Caki2 (cell line): ENCODE measurements around the gene C4BPA. TPM values are rescaled to one million over a fixed set of nuclear protein-coding genes. Genes with fewer than 3 reads are reported as not detected.

Source experiments
- DNase-seq: peaks from one replicate; pipeline ENCODE4 v3.0.0-alpha.2; 2015; ENCODE audit warnings: low read depth
- in situ Hi-C: cut with HindIII; loops from 2 replicates; pipeline ENCODE4 v1.10.0; 2016; ENCODE audit warnings: low sequenced_read_pairs, low pct_unique_long_range_greater_than_20kb, mixed read lengths
- total RNA-seq: library from RNA; depleted of rRNA; stranded (reverse); fragments of >200 nt; shearing (Covaris generic); gene quantifications from 2 replicates; pipeline ENCODE4 v1.2.3, GENCODE V29; 2014; ENCODE audit warnings: low replicate concordance

Gene C4BPA
- total RNA-seq, 1 experiment from 2014 or later, result not detected

DNA sequence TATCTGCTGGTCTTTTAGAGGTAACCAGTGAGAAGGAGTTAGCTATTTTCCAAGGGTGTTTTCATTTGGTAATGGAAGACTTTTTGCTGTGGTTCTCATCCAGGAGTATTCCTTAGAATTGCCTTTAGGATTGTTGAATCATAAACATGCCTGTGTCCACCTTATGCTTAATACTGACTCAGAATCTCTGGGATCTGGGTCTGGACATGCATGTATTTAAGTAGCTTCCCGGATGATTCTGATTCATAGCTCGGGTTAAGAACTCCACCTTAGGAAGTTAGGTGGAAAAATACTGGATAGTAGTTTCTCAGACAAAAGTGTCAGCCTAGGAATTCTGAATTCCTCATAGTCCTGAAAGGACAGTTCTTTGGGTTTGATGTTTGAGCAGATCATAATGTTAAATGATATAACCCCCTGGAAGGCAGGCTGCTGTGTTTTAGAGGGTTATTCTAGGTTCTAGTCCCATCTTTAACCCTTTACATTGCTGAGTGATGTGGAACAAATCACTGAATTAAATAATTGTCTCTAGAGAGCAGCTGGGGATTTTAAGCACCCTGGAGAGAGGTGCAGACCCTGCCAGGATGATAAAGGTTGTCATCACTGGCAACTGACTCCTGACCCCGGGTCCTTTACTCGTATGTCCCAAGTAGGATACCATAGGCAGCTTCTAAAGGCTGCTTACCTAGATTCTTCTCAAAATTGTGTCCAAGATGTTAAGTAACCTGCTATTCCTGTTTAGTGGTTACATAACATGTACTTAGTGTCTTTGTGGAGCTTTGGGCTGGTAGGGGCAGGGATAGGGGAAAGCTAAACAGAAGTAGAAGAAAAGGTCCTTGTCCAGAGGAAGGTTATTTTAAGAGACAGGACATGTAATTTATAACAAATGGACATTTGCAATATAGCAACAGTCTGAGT lies 29.9 kb upstream of the C4BPA start:
- DNase-seq, result no peak
- in situ Hi-C loops, result no loop called here

DNA sequence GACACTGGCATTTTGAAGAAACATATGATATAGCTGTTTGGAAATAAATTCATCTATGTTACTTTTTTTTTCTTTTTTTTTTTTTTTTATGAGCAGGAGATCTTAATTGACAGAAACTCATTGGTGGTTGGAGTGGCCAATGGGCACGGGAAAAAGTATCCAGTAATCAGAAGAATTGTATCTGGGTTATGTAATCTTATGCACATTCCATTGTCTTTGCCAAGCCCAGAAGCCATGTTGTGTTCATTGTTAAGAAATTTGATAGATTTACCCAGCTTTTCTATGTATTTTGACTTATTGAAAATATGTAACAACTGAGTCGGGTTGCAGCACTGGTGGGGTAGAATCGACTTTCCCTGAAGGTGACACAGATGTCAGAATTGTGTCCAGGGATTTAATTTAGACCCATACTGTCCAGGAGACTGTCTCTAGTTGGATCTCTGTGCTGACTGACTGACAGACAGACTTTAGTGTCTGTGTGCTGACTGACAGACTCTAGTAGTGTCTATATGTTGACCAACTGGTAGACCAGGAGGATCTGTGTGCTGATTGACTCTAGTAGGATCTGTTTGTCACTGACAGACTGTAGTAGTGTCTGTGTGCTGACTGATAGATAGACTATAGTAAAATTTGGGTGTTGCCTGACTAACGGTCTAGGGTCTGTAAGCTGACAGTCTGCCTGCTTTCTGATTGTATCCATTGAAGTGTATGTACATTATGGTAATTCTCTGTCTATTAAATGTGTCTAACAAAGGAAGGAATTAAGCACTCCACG lies 27.7 kb upstream of the C4BPA start:
- no peak for DNase-seq
- in situ Hi-C loops, result no loop called here

- in situ Hi-C loops, result no loop called here
- DNase-seq, result no peak
Measured at GRCh38 chr1:207077012-207077411, 27.0 kb upstream of the C4BPA start.

DNA sequence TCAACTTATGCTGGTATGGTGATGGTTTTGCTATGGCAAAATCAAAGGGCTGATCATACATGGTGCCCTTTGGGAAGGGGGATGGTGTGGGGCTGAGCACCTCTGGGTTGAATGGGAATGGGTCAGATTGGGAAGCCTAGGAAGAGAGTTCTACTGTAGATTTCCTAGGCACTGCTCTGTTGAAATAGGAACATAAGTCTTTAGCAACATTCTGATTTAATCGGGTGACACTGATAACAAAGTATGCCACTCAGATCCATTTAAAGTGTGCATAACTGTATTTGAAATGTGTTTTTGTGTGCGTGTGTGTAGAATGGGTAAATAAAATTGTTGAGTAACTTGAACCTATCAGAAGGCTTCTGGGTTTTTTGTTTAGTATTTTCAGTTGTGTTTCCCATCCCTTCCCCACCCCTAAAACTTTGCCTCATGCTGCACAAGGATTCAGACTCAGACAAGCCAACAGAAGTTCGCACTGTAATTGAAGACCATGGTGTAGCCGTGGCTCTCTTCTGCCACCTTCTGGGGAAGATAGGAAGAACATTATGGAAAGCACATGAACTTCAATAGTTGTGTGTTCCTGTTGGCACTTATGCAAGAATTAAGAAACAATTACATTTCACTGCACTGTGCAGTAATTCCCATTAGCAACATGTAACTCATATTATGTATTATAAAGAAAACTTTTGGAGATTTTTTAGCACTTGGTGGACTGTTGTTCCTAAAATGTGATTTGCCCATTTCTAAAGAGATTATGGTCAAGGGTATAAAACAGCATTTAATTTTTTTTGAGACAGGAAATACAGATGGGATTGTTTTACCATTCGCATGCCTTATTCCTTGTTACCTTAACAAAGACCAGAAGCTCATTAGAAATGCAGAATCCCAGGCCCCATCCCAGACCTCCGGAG lies 26.3 kb upstream of the C4BPA start:
- in situ Hi-C loops, result no loop called here
- peak; percentile 58 for DNase-seq

DNA sequence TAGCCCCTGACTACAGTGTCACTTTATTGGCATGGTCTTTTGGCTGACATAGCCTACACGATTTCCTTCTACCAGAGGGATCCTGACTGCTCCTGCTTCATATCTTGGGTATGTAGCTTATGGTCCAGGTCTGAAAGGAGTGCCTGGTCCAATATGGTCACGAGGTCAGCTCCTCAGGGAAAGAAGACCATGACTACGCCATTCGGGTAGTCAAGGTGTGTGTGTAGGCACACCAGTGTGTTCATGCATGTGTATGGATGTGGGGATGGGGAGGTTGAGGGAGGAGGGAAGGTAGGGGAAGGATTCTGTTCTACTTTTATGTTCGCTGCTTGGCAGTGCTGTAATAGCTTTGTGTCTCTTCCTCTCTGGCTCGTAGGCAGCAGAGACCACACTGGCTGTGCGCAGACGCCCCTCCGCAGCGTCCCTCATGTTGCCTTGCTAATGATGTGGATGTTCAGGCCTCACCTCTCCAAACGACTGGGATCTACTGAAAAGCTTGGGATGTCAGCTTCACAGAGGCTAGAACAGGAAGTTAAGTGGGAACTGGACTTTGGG lies 25.4 kb upstream of the C4BPA start:
- in situ Hi-C loops, result no loop called here
- DNase-seq, result no peak

- peak; percentile 21 for DNase-seq
- in situ Hi-C loops, result no loop called here
Measured at GRCh38 chr1:207079706-207080241, 24.3 kb upstream of the C4BPA start.

GRCh38 chr1:207081088-207081487 lies 22.9 kb upstream of the C4BPA start:
- DNase-seq, result no peak
- in situ Hi-C loops, result no loop called here

GRCh38 chr1:207081806-207082205 lies 22.2 kb upstream of the C4BPA start:
- DNase-seq, result no peak
- in situ Hi-C loops, result no loop called here

- DNase-seq, result no peak
- in situ Hi-C loops, result no loop called here
Measured at GRCh38 chr1:207084232-207084631, 19.8 kb upstream of the C4BPA start.

GRCh38 chr1:207084701-207085180 lies 19.3 kb upstream of the C4BPA start:
- in situ Hi-C loops, result no loop called here
- peak; percentile 35 for DNase-seq

GRCh38 chr1:207085887-207086286 lies 18.1 kb upstream of the C4BPA start:
- no peak for DNase-seq
- in situ Hi-C loops, result no loop called here

GRCh38 chr1:207088161-207088560 lies 15.9 kb upstream of the C4BPA start:
- no peak for DNase-seq
- in situ Hi-C loops, result no loop called here

- no peak for DNase-seq
- in situ Hi-C loops, result no loop called here
Measured at GRCh38 chr1:207088701-207089626, 15.1 kb upstream of the C4BPA start, which contains the start of gene C4BPB. Gene C4BPB (plus strand): TSS chr1:207088860. CDS start chr1:207089532, 672 bp downstream.

GRCh38 chr1:207089627-207090355 lies 14.2 kb upstream of the C4BPA start:
- in situ Hi-C loops, result no loop called here
- DNase-seq, result no peak

- in situ Hi-C loops, result no loop called here
- no peak for DNase-seq
Measured at GRCh38 chr1:207091200-207091908, 12.7 kb upstream of the C4BPA start.

- DNase-seq, result no peak
- in situ Hi-C loops, result no loop called here
Measured at GRCh38 chr1:207093944-207094343, 10.1 kb upstream of the C4BPA start.
